Activated naive CD4-positive, alpha-beta T cell treated with Interleukin-2 at 50 U/mL for 16 hours (primary cell): Measurements from ENCODE around the gene EFCAB13.
"Not testable (repeated sequence)": the region's sequence is repeated elsewhere in the genome, so short reads cannot be mapped to it uniquely, and the experiment has no call there.

ENCODE experiments used
- DNase-seq: peaks from one replicate; pipeline ENCODE4 v3.0.0-alpha.2; 2020

EFCAB13 gene

DNA sequence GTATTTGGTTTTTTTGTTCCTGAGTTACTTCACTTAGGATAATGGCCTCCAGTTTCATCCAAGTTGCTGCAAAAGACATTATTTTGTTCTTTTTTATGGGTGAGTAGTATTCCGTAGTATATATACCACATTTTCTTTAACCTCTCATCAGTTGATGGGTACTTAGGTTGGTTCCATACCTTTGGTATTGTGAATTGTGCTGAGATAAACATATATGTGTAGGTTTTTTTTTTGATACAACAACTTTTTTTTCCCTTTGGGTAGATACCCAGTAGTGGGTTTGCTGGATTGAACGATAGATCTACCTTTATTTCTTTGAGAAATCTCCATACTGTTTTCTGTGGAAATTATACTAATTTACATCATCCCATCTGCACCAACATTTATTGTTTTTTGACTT lies 6.8 kb downstream of the EFCAB13 start:
- DNase-seq, result no peak

DNA sequence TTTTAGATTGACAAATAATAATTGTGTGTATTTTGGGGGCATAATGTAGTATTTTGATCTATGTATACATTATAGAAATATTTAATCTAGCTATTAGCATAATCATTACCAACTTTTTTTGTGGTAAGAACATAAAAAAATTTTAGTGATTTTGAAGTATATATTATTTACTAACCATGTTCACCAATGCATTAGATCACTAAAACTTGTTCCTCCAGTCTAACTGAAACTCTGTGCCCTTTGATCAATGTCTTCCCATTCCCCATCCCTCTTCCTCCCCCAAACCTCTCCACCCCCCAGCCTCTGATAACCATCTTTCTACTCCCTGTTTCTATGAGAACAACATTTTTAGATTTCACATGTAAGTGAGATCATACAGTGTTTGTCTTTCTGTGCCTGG lies 8.5 kb downstream of the EFCAB13 start:
- no peak for DNase-seq

DNA sequence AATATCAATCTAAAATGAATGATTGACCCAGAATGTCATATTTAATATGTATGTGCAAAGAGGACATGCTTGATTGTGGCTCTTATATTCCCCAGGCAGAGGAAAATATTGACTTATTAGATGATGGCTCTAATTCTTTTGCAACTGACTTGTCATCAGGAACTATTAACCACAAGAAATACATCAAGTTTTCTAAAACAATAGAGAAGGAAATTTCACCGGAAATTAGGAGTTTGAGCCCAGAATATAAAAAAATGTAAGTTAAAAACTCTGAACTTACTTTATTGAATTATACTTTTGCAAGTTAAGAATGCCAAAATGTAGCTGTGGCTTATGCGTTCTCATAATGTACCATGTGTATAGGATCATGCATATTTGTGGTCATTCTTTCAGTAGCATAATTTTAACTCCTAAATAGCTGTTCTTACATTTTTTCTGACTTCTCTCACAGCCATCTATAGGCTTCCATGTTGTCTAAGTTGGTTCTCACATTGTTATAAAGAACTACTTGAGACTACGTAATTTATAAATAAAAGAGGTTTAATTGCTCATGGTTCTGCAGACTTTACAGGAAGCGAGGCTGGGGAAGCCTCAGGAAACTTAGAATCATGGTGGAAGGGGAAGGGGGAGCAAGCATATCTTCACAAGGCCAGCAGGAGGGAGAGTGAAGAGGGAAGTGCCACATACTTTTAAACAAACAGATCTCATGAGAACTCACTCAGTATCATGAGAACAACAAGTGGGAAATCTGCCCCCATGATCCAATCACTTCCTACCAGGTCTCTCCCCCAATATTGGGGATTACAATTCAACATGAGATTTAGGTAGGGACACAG lies 11.6 kb downstream of the EFCAB13 start:
- no peak for DNase-seq

DNA sequence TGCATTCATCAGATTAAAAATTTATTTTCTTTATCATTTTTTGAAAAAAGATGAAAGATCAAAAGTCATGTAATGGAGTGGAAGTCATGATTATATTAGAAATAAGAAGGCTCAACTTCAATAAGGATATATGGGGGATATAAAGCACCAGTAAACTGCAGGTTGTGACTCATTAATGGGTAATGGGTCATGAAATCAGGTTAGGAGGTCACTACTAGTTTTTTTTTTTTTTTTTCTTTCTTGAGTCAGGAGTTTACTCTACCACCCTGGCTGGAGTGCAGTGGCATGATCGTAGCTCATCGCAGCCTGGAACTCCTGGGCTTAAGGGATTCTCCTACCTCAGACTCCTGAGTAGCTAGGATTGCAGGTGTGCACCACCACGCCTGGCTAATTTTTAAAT lies 14.3 kb downstream of the EFCAB13 start:
- no peak for DNase-seq

DNA sequence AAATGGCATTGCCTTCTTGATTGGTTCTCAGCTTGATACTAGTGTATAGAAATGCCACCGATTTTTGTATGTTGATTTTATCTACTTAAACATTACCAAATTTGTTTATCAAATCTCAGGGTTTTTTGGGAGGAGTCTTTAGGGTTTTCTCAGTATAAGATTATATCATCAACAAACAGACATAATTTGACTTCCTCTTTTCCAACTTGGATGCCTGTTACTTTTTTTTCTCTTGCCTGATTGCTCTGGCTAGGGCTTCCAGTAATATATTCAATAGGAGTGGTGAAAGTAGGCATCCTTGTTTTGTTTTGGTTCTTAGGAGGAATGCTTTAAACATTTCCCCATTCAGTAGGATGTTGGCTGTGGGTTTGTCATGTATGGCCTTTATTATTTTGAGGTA lies 29.1 kb downstream of the EFCAB13 start:
- no peak for DNase-seq

DNA sequence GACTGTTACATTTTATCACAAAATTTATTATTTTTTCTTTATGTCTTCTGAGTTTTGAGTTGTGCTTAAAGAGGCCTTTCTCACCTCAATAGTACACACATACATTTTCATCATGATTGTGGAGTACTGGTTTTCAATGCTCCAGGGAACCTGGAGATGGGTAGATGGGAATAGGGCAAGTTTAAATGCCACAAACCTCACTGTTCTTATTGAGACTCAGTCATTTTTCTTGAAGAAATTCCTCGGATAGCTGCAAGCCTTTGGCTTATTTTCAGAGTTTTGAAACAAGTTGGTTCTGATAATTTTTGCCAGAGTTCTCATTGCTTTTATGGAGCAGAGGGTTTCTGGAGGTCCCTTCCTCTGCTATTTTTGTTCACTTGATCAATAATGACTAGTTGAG lies 34.9 kb downstream of the EFCAB13 start:
- no peak for DNase-seq

DNA sequence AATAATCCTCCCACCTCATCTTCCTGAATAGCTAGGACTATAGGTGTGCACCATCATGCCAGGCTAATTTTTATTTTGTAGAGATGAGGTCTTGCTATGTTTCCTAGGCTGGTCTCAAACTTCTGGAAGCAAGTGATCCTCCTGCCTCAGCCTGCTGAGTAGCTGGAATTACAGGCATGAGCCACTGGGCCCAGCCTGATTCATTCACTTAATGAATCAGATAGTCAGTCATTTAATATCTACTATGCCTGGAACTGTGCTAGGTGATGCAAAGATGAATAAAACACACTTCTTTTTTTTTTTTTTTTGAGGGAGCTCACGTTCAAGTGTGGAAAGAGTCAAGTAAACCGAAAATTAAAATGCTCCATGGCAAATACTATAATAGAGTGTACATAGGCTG lies 39.4 kb downstream of the EFCAB13 start:
- DNase-seq, result no peak

DNA sequence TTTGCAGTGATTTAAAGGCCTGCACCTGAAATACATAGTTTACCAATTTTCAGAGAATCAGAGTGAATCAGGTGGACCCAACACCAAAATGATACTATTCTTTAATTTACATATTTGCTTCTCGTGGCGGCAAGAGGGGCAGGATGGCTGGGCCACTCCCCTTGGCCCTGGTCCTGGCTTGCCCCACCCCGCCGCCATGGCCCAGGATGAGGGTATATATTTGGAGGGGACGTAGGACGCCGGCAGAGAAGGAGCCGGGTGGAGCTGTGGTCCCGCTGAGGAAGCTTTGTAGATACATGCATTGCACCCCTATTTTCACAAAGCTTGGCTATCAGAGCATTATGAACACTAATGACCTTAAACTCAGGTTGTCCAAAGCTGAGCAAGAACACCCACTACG lies 43.5 kb downstream of the EFCAB13 start:
- no peak for DNase-seq

DNA sequence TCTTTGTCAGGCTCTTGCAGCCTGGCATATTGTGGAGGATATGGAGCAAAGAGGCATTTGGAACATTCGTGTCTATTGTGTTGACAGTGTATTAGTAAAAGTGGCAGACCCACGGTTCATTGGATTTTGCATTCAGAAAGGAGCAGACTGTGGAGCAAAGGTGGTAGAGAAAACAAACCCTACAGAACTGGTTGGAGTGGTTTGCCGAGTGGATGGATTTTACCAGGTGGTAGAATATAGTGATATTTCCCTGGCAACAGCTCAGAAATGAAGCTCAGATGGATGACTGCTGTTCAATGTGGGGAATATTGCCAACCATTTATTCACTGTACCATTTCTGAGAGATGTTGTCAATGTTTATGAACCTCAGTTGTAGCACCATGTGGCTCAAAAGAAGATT lies 44.5 kb downstream of the EFCAB13 start:
- DNase-seq, result no peak

DNA sequence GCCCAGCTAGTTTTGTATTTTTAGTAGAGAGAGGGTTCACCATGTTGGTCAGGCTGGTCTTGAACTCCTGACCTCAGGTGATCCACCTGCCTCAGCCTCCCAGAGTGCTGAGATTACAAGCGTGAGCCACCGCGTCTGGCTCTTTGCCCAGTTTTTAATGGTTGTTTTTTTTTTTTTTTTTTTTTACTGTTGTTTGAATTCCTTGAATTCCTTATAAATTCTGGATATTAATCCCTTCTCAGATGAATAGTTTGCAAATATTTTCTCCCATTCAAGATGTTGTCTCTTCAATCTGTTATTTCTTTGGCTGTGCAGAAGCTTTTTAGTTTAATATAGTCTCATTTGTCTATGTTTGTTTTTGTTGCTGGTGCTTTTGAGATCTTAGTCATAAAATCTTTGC lies 47.1 kb downstream of the EFCAB13 start:
- not testable (repeated sequence) for DNase-seq

DNA sequence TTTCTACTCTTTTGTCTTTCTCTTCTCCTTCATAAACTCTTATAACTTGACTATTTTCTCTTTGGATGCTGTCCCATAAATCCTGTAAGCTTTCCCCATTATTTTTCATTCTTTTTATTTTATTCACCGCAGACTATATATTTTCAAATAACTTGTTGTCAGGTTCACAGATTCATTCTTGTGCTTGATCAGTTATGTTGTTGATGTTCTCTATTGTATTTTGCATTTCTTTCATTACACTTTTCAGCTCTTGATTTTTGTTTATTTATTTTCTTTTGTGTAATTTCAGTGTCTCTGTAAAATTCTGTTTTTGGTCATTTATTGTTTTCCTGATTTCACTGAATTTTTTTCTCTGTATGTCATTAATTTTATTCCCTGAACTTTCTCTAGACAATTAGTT lies 49.2 kb downstream of the EFCAB13 start:
- no peak for DNase-seq

DNA sequence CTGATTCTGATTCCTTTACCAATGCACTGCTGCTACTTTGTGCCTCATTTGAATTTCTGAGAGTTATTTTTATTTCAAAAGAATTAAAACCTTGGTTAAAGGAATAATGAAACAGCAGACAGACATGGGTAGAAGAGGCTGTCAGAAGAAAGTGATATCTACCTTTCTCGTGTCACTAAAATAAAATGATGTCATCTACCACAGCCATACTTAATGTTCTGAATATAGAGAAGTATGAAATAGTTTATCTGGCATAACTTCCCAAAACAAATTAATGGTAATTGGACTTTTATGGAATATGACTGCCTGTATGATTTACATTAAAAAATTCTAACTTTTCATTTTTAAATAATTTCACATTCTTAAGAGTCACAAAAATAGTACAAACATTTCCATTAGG lies 52.5 kb downstream of the EFCAB13 start:
- no peak for DNase-seq

DNA sequence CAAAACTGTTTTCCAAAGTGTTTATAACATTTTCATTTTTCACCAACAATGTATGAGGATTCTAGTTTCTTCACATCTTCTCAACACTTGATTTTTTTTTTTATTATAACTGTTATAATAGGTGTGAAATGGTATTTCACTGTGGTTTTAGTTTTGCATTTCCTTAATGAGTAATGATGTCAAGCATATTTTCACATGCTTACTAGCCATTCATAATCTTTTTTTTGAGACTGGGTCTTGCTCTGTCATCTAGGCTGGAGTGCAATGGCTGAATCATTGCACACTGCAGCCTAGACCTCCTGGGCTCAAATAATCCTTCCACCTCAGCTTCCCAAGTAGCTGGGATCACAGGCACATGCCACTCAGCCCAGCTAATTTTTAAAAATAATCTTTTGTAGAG lies 65.1 kb downstream of the EFCAB13 start:
- DNase-seq, result no peak

DNA sequence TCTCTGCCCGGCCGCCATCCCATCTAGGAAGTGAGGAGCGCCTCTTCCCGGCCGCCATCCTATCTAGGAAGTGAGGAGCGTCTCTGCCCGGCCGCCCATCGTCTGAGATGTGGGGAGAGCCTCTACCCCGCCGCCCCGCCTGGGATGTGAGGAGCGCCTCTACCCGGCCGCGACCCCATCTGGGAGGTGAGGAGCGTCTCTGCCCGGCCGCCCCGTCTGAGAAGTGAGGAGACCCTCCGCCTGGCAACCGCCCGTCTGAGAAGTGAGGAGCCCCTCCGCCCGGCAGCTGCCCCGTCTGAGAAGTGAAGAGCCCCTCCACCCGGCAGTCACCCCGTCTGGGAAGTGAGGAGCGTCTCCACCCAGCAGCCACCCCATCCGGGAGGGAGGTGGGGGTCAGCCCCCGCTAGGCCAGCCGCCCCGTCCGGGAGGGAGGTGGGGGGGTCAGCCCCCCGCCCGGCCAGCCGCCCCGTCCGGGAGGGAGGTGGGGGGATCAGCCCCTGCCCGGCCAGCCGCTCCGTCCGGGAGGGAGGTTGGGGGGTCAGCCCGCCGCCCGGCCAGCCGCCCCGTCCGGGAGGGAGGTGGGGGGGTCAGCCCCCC lies 73.9 kb downstream of the EFCAB13 start:
- DNase-seq, result not testable (repeated sequence)

DNA sequence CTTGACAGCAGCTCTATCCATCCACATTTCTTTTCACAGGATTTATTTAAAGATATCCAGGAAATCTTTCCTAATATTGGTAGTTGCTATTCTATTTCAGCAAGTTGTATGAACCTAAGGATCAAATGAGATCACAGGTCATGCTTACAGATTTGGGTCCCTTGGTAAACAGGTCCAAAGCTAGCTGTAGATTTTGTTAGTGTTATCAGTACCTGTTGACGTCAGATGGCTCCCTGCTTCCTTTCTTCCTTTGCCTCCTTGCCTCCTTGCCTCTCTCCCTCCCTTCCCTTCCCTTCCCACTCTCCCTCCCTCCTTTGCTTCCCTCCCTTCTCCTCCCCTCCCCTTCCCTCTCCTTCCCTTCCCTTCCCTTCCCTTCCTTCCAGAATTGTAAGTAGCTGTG lies 76.6 kb downstream of the EFCAB13 start:
- no peak for DNase-seq

DNA sequence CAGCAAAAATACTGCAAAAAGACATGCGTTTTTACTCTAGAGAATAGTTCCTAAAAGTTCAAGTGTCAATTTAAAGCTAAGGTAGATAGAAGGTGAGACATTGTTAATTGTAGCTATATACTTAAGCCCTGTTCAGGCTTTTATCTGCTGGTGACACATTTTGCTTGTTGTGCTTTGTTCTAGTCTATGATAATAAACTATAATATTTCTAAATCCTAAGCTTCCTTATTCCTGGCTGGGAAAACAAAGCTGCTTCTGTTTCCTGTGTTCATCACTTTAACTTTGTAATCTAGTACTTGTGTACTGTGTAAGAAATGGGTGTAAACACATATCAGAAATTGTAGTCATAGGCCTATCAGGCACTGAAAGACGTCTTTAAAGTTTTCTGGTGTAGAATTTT lies 77.3 kb downstream of the EFCAB13 start:
- DNase-seq, result no peak

DNA sequence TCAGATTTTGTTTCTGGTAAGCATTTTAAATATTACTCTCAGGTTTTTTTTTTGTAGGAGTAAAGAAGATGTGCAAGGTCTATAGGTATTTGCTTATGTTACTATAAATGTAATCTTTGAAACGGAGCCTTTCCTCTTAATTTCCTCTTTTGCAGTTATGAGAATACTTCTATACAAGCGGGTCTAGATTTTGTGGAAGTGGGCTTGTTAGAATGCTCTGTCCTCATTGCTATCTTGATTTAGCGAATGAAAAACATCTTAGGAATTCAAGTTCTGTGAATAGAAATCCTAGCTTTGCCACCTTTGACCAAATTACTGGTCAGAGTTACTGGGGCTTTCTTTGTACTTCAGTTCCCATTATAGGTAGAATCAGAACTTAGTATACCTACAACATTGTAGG lies 80.3 kb downstream of the EFCAB13 start:
- no peak for DNase-seq

DNA sequence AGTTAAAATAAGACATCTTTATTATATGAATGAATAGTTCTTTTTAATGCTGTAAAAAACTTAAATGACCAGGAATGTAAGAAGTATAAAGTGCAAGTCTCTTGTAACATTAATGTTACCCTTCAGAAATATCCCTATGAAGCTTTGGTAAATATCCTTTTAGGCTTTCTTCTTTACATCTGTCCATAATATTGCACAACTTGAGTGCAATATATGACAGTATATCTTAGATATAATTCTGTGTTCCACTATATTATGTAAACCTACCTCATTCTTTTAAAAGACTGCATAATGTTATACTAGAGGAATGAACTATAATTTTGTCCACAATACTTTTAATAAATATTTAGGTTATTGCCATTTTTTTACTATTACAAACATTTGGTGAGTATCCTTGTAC lies 81.1 kb downstream of the EFCAB13 start:
- DNase-seq, result no peak

DNA sequence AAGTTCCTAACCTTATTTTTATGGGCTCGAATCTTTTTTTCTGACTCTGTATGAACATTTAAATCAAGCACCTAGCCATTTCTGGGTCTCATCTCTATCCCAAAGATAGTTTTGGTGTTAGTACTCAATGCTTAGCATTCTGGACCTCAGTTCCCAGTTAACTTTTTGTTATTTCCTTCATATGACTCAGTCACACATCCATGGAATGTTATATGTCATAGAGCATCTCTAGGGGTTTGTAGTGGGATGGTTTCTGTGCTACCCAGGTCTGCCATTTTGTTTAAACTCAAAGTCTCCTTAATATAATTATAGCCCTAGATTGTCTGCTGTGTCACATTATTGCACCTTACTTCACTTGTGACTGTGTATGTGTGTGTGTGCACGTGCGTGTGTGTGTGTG lies 90.1 kb downstream of the EFCAB13 start:
- no peak for DNase-seq

DNA sequence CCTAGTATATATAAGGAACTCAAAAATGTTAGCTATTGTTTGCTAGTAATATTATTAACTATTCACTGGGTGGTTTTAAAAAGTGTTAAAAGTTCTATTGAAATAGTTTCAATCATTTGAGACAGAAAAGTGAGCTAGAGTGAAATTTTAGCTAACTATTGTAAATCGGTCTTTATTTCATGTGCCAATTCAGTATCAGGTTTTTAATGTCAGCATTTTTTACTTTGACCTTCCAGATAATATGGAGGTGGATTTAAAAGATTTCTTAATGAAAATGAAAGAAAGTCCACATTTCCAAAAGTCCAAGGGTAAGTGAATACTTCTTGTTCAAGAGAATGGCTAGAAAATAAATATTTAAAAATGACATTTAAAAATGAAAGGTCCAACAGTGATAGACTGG lies 90.9 kb downstream of the EFCAB13 start:
- no peak for DNase-seq

DNA sequence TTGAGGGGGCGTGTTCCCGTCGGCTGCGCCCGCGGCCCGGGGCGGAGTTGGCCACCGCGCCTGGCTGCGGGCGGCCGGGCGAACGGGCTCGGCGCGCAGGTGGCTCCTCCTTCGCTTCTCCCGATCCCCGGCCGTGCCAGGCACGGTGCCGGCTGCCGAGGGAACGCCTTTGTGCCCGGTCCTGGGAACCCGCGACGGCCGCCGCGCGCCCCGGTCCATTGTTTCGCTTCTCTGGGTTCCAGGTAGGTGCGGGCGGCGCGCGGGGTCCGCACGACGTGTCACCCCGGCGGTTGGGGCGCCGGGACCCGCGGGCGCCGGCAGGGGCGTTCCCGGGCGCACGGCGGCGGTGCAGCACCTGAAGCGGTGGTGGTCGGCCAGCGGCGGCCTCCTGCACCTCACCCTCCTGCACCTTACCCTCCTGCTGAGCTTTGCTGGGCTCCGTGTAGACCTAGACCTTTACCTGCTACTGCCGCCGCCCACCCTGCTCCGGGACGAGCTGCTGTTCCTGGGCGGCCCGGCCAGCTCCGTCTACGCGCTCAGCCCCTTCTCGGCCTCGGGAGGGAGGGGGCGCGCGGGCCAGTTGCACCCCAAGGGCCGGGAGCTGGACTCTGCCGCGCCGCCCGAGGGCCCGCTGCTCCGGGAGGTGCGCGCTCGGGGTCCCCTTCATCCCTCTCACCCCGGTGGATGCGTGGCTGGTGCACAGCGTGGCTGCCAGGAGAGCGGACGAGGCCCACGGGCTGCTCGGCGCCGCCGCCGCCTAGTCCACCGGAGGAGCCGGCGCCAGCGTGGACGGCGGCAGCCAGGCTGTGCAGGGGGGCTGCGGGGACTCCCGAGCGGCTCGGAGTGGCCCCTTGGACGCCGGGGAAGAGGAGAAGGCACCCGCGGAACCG lies 99.9 kb downstream of the EFCAB13 start:
- DNase-seq, result no peak

DNA sequence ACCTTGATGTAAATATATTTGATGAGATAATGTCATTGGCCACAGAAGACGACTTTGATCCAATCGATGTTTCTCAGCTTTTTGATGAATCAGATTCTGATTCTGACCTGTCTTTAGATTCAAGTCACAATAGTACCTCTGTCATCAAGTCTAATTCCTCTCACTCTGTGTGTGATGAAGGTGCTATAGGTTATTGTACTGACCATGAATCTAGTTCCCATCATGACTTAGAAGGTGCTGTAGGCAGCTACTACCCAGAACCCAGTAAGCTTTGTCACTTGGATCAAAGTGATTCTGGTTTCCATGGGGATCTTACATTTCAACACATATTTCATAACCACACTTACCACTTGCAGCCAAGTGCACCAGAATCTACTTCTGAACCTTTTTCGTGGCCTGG lies 101.5 kb downstream of the EFCAB13 start:
- not testable (repeated sequence) for DNase-seq

DNA sequence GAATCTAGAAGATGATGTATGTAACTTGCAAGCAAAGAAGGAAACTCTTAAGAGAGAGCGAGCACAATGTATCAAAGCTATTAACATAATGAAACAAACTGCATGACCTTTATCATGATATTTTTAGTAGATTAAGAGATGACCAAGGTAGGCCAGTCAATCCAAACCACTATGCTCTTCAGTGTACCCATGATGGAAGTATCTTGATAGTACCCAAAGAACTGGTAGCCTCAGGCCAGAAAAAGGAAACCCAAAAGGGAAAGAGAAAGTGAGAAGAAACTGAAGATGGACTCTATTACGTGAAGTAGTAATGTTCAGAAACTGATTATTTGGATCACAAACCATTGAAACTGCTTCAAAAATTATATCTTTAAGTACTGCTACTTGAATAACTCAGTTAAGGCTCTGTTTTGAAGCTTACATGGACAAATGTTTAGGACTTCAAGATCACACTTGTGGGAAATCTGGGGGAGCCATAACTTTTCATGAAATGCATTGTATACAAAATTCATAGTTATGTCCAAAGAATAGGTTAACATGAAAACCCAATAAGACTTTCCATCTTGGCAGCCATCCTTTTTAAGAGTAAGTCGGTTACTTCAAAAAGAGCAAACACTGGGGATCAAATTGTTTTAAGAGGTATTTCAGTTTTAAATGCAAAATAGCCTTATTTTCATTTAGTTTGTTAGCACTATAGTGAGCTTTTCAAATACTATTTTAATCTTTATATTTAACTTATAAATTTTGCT lies 102.3 kb downstream of the EFCAB13 start:
- not testable (repeated sequence) for DNase-seq
